CD4-positive, alpha-beta T cell treated with Interleukin-12 subunit alpha and Interleukin-12 subunit beta, for 1 hour (primary cell): Measurements from ENCODE around the gene FOXL3.
"Not testable (repeated sequence)": the region's sequence is repeated elsewhere in the genome, so short reads cannot be mapped to it uniquely, and the experiment has no call there.

Source experiments
- DNase-seq: peaks from one replicate; pipeline ENCODE4 v3.0.0-alpha.2; 2020

The FOXL3 gene

GRCh38 chr7:289756-290553, at the start of gene FOXL3:
FOXL3 (plus strand) TSS chr7:290170; CDS start chr7:290170, 0 bp downstream.
- no peak for DNase-seq

- DNase-seq: no peak
Measured at GRCh38 chr7:240887-241421, 49.0 kb upstream of the FOXL3 start.

GRCh38 chr7:241513-241912, 48.5 kb upstream of the FOXL3 start:
- DNase-seq: no peak

GRCh38 chr7:242826-243579, 47.0 kb upstream of the FOXL3 start:
- DNase-seq: not testable (repeated sequence)

GRCh38 chr7:243580-243978, 46.4 kb upstream of the FOXL3 start:
- DNase-seq: not testable (repeated sequence)

GRCh38 chr7:244974-245373, 45.0 kb upstream of the FOXL3 start:
- no peak for DNase-seq

- no peak for DNase-seq
Measured at GRCh38 chr7:245574-246295, 44.2 kb upstream of the FOXL3 start.

GRCh38 chr7:246451-246850, 43.5 kb upstream of the FOXL3 start:
- DNase-seq: no peak

- no peak for DNase-seq
Measured at GRCh38 chr7:247181-247580, 42.8 kb upstream of the FOXL3 start.

GRCh38 chr7:247636-248035, 42.3 kb upstream of the FOXL3 start:
- DNase-seq: no peak

- no peak for DNase-seq
Measured at GRCh38 chr7:248732-249435, 41.1 kb upstream of the FOXL3 start.

- no peak for DNase-seq
Measured at GRCh38 chr7:249989-250388, 40.0 kb upstream of the FOXL3 start.

- no peak for DNase-seq
Measured at GRCh38 chr7:250523-250922, 39.4 kb upstream of the FOXL3 start.

GRCh38 chr7:251005-251404, 39.0 kb upstream of the FOXL3 start:
- no peak for DNase-seq

- no peak for DNase-seq
Measured at GRCh38 chr7:251446-252175, 38.4 kb upstream of the FOXL3 start.

GRCh38 chr7:252216-252965, 37.6 kb upstream of the FOXL3 start:
- no peak for DNase-seq

- DNase-seq: no peak
Measured at GRCh38 chr7:252981-253380, 37.0 kb upstream of the FOXL3 start.

GRCh38 chr7:253581-254336, 36.2 kb upstream of the FOXL3 start:
- no peak for DNase-seq

GRCh38 chr7:254337-255037, 35.5 kb upstream of the FOXL3 start:
- no peak for DNase-seq

- no peak for DNase-seq
Measured at GRCh38 chr7:255038-255435, 34.9 kb upstream of the FOXL3 start.
